HG03571 (cell line): ENCODE measurements around the gene OR52A5.

Experiments
- ATAC-seq: cut with Tn5 transposase; IDR thresholded peaks from one replicate; pipeline ENCODE4 v1.9.1; 2021; ENCODE audit not compliant: unreplicated experiment

The OR52A5 gene

GRCh38 chr11:5117588-5117987 is 20.6 kb downstream of the OR52A5 start:
- ATAC-seq = no peak

- ATAC-seq = no peak
These were observed 22.8 kb downstream of the OR52A5 start for GRCh38 chr11:5115339-5115738.

- no peak for ATAC-seq
These were observed 30.9 kb downstream of the OR52A5 start for GRCh38 chr11:5107285-5107684.

- ATAC-seq = no peak
These were observed 35.1 kb downstream of the OR52A5 start for GRCh38 chr11:5103066-5103465.

GRCh38 chr11:5102246-5102645 is 35.9 kb downstream of the OR52A5 start:
- no peak for ATAC-seq

GRCh38 chr11:5096011-5096410 is 42.1 kb downstream of the OR52A5 start:
- ATAC-seq = no peak

- ATAC-seq = no peak
These were observed 45.2 kb downstream of the OR52A5 start for GRCh38 chr11:5092821-5093585.

GRCh38 chr11:5090668-5091067 is 47.5 kb downstream of the OR52A5 start:
- ATAC-seq = no peak

GRCh38 chr11:5088556-5088955 is 49.6 kb downstream of the OR52A5 start:
- ATAC-seq = no peak

- ATAC-seq = no peak
These were observed 54.6 kb downstream of the OR52A5 start for GRCh38 chr11:5083602-5084001.

GRCh38 chr11:5081405-5081804 is 56.8 kb downstream of the OR52A5 start:
- ATAC-seq = no peak
